ENCODE data around the gene TCP11L1.
"Not testable (repeated sequence)": the region's sequence is repeated elsewhere in the genome, so short reads cannot be mapped to it uniquely, and the experiment has no call there.

GRCh38 chr11:33029218-33029617 is 10.2 kb upstream of the TCP11L1 start:
- TF ChIP-seq EZH2 (IDR thresholded peaks at IDR 0.05; ENCODE audit: borderline replicate concordance, low read depth, low read length, poor library complexity, severe bottlenecking); CTCF (conservative IDR thresholded peaks at IDR 0.05; ENCODE audit: low read depth, low read length): not testable (repeated sequence)
